ENCODE results near the gene LYZ. TPM values are rescaled to one million over a fixed set of nuclear protein-coding genes. Genes with fewer than 3 reads are reported as not detected.
A peak's percentile ranks its signal among the peaks of the same experiment; 100 is the strongest.

LYZ gene
- total and polyA plus RNA-seq, 12 donors = 5.6 to 295 (median 12.3) TPM

GRCh38 chr12:69343885-69344612 lies 4.1 kb upstream of the LYZ start:
- H3K4me1 ChIP-seq = peaks cover 0 to 63% (median 0%) of the 10 kb centered on the region in 9 donors
- 54 to 70% methylated on average over 3 of the region's 3 CpGs for WGBS, 2 donors
- DNase-seq (no peak), ATAC-seq (no peak)
- H3K27ac ChIP-seq = peak overlapping the region in 1 of 10 donors; percentile 61
- no peak overlapping the region for H3K4me3 ChIP-seq
- no peaks in the 10 kb centered on the region for H3K36me3 ChIP-seq
- no peaks in the 10 kb centered on the region for H3K27me3 ChIP-seq
- intact Hi-C loops (cut with DNase I) = no loop called here
- TF ChIP-seq CTCF (IDR thresholded peaks at IDR 0.05) = no peak
- H3K9me3 ChIP-seq = no peaks in the 10 kb centered on the region

DNA sequence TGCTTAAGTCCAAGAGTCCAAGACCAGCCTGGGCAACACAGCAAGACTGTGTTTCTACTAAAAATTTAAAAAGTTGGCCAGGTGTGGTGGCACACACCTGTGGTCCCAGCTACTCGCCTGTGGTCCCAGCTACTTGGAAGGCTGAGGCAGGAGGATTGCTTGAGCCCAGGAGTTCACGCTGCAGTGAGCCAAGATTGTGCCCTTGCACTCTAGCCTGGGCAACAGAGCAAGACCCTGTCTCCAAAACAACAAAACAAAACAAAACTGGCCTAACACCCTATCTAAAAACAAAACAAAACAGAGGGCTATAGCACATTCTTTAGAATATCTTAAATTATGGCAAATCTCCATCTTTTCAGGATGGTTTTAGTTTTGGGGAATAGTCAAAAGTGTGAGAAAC lies 3.1 kb upstream of the LYZ start:
- intact Hi-C loops (cut with DNase I) = no loop called here
- no peak for ATAC-seq
- 89 to 93% methylated on average over 2 of the region's 2 CpGs for WGBS, 2 donors
- no peaks in the 10 kb centered on the region for H3K36me3 ChIP-seq
- no peak overlapping the region for H3K27ac ChIP-seq
- H3K27me3 ChIP-seq = no peaks in the 10 kb centered on the region
- no peaks in the 10 kb centered on the region for H3K9me3 ChIP-seq
- TF ChIP-seq CTCF (IDR thresholded peaks at IDR 0.05) = no peak
- DNase-seq = no peak
- H3K4me3 ChIP-seq = no peak overlapping the region
- peaks cover 0 to 58% (median 0%) of the 10 kb centered on the region in 9 donors for H3K4me1 ChIP-seq

DNA sequence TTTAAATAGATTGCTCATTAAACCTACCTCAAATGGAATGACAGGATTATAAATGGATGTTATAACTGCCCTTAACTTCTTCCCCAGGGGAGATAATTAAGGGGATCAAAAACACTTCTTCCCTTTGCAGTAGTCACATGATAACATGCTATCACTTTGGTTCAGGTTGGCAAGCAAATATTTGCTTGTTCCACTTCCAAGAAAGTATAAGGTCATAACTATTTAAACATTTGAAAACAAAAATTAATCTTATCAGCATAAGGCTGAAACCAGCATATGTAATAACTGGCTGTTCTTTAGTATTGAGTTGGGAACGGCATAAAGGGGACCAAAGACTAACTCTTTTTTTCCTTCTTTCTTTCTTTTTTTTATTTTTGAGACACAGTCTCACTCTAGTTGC lies 2.4 kb upstream of the LYZ start:
- TF ChIP-seq CTCF (IDR thresholded peaks at IDR 0.05) = no peak
- Histone ChIP-seq H3K27me3 (no peaks in the 10 kb centered on the region), H3K36me3 (no peaks in the 10 kb centered on the region), H3K9me3 (no peaks in the 10 kb centered on the region), H3K4me1 (peaks cover 0 to 51% (median 0%) of the 10 kb centered on the region in 9 donors), H3K4me3 (no peak overlapping the region), H3K27ac (no peak overlapping the region)
- DNase-seq (no peak), ATAC-seq (no peak)
- intact Hi-C loops (cut with DNase I) = no loop called here
- WGBS, 2 donors = 35 to 38% methylated on average over 1 of the region's 1 CpG

DNA sequence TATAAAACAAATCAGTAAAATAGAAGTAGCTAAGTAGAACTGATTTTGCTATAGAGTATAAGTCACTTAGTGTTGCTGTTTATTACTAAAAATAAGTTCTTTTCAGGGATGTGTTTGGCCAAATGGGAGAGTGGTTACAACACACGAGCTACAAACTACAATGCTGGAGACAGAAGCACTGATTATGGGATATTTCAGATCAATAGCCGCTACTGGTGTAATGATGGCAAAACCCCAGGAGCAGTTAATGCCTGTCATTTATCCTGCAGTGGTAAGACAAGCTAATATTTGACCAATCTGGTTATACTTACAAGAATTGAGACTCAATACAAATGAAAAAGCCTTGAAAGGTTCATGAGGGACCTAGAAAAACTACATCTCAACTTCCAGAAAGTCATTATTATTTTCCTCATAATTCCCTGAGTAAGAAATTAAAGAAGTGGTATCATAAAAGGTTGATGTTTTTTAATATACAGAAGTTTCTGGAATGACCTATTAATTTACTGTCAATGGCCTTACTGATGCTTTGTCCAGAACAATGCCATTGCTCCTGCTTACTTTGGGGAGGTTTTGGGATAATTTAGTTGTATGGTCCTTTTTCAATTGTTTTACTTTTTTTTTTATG lies 1.9 kb downstream of the LYZ start:
- TF ChIP-seq CTCF (IDR thresholded peaks at IDR 0.05) = no peak
- no peaks in the 10 kb centered on the region for H3K27me3 ChIP-seq
- DNase-seq (no peak), ATAC-seq (no peak)
- H3K4me3 ChIP-seq = peak overlapping the region in 2 of 10 donors; percentile 13 to 58
- H3K9me3 ChIP-seq = no peaks in the 10 kb centered on the region
- peak overlapping the region in 1 of 10 donors; percentile 88 for H3K27ac ChIP-seq
- intact Hi-C loops (cut with DNase I) = loop anchor here in 4 of 10 donors (10.0 kb wide), 2 partner anchors 195 to 225 kb away; no protein-coding TSS in a partner anchor
- H3K4me1 ChIP-seq = peaks cover 0 to 20% (median 0%) of the 10 kb centered on the region in 9 donors
- H3K36me3 ChIP-seq = peaks cover 0 to 19% (median 0%) of the 10 kb centered on the region in 9 donors
- WGBS, 2 donors = 75 to 84% methylated on average over 2 of the region's 2 CpGs
